WTC11 (cell line): Measurements from ENCODE around the gene HS3ST4. TPM values are rescaled to one million over a fixed set of nuclear protein-coding genes. Genes with fewer than 3 reads are reported as not detected.

Experiments used
- ATAC-seq: fragments of 200-7000 bp; cut with Tn5 transposase; 2 replicates; pipeline ENCODE4 v1.10.0; 2021; ENCODE audit warnings: mild to moderate bottlenecking, moderate library complexity
- CTCF ChIA-PET: fragments of 300-600 bp; sonication (Branson Sonifier 250); formaldehyde crosslinking; loops from one replicate; lab custom pipeline; 2021; ENCODE audit warnings: antibody characterized with exemption; lab: Charles Lee
- POLR2A ChIA-PET: fragments of 350-600 bp; sonication (Branson Sonifier 250); formaldehyde crosslinking; loops from one replicate; lab custom pipeline; 2021; ENCODE audit warnings: antibody characterized with exemption; lab: Charles Lee
- DNase-seq: peaks from one replicate; pipeline ENCODE4 v3.0.0; 2021; ENCODE audit warnings: low spot score
- H3K27ac Mint-ChIP-seq: 2 replicates; pipeline ENCODE4 v1.8.0; 2021; ENCODE audit warnings: mixed read lengths
- H3K27me3 Mint-ChIP-seq: 2 replicates; pipeline ENCODE4 v1.8.0; 2021; ENCODE audit warnings: low read depth, mild to moderate bottlenecking, moderate library complexity, mixed read lengths
- H3K36me3 Mint-ChIP-seq: 2 replicates; pipeline ENCODE4 v1.8.0; 2021; ENCODE audit warnings: mixed read lengths
- H3K4me1 Mint-ChIP-seq: 2 replicates; pipeline ENCODE4 v1.8.0; 2022; ENCODE audit warnings: mixed read lengths
- H3K4me3 Mint-ChIP-seq: 2 replicates; pipeline ENCODE4 v1.8.0; 2021; ENCODE audit warnings: mild to moderate bottlenecking, moderate library complexity, mixed read lengths
- H3K9me3 Mint-ChIP-seq: 2 replicates; pipeline ENCODE4 v1.8.0; 2021; ENCODE audit warnings: mixed read lengths
- CBFB ChIP-seq: sonication (generic); formaldehyde crosslinking; IDR thresholded peaks from 2 replicates; pipeline ENCODE4 v1.8.1; 2022; ENCODE audit warnings: mild to moderate bottlenecking, low read depth, missing genetic modification reagents
- JUN ChIP-seq: sonication (generic); formaldehyde crosslinking; IDR thresholded peaks from 2 replicates; pipeline ENCODE4 v1.8.0; 2023; ENCODE audit warnings: mild to moderate bottlenecking, missing genetic modification reagents
- MXD4 ChIP-seq: fragments of 250-450 bp; sonication (Bioruptor Pico); IDR thresholded peaks from 2 replicates; pipeline ENCODE4 v1.8.0; 2021; ENCODE audit warnings: mild to moderate bottlenecking, moderate library complexity, borderline replicate concordance
- NFATC4 ChIP-seq: fragments of 250-450 bp; sonication (Bioruptor Pico); IDR thresholded peaks from 2 replicates; pipeline ENCODE4 v1.9.0; 2021; ENCODE audit warnings: mild to moderate bottlenecking
- SMAD4 ChIP-seq: sonication (generic); formaldehyde crosslinking; IDR thresholded peaks from 2 replicates; pipeline ENCODE4 v1.8.0; 2022; ENCODE audit warnings: mild to moderate bottlenecking, missing genetic modification reagents
- SP1 ChIP-seq: sonication (generic); formaldehyde crosslinking; conservative IDR thresholded peaks from 2 replicates; pipeline ENCODE4 v1.8.1; 2022; ENCODE audit warnings: missing genetic modification reagents
- ZNF121 ChIP-seq: sonication (generic); formaldehyde crosslinking; IDR thresholded peaks from 2 replicates; pipeline ENCODE4 v1.8.0; 2023; ENCODE audit warnings: missing genetic modification reagents
- ZNF138 ChIP-seq: sonication (generic); formaldehyde crosslinking; conservative IDR thresholded peaks from 2 replicates; pipeline ENCODE4 v1.8.1; 2022; ENCODE audit warnings: mild to moderate bottlenecking, moderate library complexity, missing genetic modification reagents
- ZNF219 ChIP-seq: sonication (generic); formaldehyde crosslinking; IDR thresholded peaks from 2 replicates; pipeline ENCODE4 v1.8.0; 2023; ENCODE audit warnings: missing genetic modification reagents, mild to moderate bottlenecking, borderline replicate concordance
- ZNF263 ChIP-seq: sonication (generic); formaldehyde crosslinking; IDR thresholded peaks from 2 replicates; pipeline ENCODE4 v1.8.1; 2022; ENCODE audit warnings: low read depth, mild to moderate bottlenecking, moderate library complexity, missing genetic modification reagents
- total RNA-seq: library from RNA; stranded (reverse); gene quantifications from 3 replicates; pipeline ENCODE4 v1.2.3, GENCODE V29; 2021
- TF ChIP-seq, protein P1 (sequence below): sonication (generic); formaldehyde crosslinking; IDR thresholded peaks from 2 replicates; pipeline ENCODE4 v1.8.1; 2023; ENCODE audit warnings: mild to moderate bottlenecking, moderate library complexity, missing genetic modification reagents
- TF ChIP-seq, protein P2 (sequence below): sonication (generic); formaldehyde crosslinking; IDR thresholded peaks from 2 replicates; pipeline ENCODE4 v1.8.1; 2023; ENCODE audit warnings: mild to moderate bottlenecking, missing genetic modification reagents, borderline replicate concordance
- TF ChIP-seq, protein P3 (sequence below): fragments of 250-450 bp; sonication (Bioruptor Pico); IDR thresholded peaks from 2 replicates; pipeline ENCODE4 v1.9.0; 2021; ENCODE audit warnings: mild to moderate bottlenecking, borderline replicate concordance
- TF ChIP-seq, protein P4 (sequence below): sonication (generic); formaldehyde crosslinking; IDR thresholded peaks from 2 replicates; pipeline ENCODE4 v1.8.0; 2022; ENCODE audit warnings: mild to moderate bottlenecking, missing genetic modification reagents
- TF ChIP-seq, protein P5 (sequence below): fragments of 250-450 bp; sonication (Bioruptor Pico); IDR thresholded peaks from 2 replicates; pipeline ENCODE4 v1.8.0; 2021; ENCODE audit warnings: mild to moderate bottlenecking
- TF ChIP-seq, protein P6 (sequence below): fragments of 250-450 bp; sonication (Bioruptor Pico); conservative IDR thresholded peaks from 2 replicates; pipeline ENCODE4 v1.9.0; 2021; ENCODE audit warnings: mild to moderate bottlenecking
- TF ChIP-seq, protein P7 (sequence below): sonication (generic); formaldehyde crosslinking; IDR thresholded peaks from 2 replicates; pipeline ENCODE4 v1.8.1; 2022; ENCODE audit warnings: low read depth, missing genetic modification reagents, borderline replicate concordance
- TF ChIP-seq, protein P8 (sequence below): sonication (generic); formaldehyde crosslinking; IDR thresholded peaks from 2 replicates; pipeline ENCODE4 v1.8.0; 2022; ENCODE audit warnings: mild to moderate bottlenecking, missing genetic modification reagents

Gene HS3ST4
- total RNA-seq, 1 experiment from 2014 or later: 5.4 TPM

DNA sequence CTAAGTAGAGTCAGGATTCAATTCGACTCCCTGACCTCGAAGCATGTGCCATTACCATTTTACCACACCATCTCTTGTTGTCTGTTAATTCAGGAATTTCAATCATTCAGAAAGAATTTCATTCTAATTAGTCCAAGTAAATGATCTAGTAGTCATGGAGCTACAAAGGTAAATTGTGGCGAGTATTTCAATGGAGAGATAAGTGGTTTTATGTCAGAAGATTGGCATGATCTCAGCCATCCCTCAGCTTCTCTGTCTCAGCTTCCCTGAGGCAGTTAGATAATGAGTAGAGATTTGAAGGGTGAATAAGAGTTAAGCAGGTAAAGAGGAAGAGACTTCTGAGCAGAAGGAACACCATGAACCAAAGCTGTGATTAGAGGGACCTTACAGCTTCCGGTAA is 93.6 kb downstream of the HS3ST4 start:
- Mint-ChIP-seq H3K9me3 (peaks cover 12% of the 10 kb centered on the region), H3K36me3 (peaks cover 8% of the 10 kb centered on the region), H3K27ac (no peak overlapping the region), H3K4me3 (no peak overlapping the region), H3K27me3 (no peaks in the 10 kb centered on the region), H3K4me1 (peaks cover 13% of the 10 kb centered on the region)
- DNase-seq: no peak
- ATAC-seq: no peak
- POLR2A ChIA-PET: no interaction called here
- TF ChIP-seq, protein P1, sequence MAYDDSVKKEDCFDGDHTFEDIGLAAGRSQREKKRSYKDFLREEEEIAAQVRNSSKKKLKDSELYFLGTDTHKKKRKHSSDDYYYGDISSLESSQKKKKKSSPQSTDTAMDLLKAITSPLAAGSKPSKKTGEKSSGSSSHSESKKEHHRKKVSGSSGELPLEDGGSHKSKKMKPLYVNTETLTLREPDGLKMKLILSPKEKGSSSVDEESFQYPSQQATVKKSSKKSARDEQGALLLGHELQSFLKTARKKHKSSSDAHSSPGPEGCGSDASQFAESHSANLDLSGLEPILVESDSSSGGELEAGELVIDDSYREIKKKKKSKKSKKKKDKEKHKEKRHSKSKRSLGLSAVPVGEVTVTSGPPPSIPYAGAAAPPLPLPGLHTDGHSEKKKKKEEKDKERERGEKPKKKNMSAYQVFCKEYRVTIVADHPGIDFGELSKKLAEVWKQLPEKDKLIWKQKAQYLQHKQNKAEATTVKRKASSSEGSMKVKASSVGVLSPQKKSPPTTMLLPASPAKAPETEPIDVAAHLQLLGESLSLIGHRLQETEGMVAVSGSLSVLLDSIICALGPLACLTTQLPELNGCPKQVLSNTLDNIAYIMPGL: no peak
- TF ChIP-seq, protein P2, sequence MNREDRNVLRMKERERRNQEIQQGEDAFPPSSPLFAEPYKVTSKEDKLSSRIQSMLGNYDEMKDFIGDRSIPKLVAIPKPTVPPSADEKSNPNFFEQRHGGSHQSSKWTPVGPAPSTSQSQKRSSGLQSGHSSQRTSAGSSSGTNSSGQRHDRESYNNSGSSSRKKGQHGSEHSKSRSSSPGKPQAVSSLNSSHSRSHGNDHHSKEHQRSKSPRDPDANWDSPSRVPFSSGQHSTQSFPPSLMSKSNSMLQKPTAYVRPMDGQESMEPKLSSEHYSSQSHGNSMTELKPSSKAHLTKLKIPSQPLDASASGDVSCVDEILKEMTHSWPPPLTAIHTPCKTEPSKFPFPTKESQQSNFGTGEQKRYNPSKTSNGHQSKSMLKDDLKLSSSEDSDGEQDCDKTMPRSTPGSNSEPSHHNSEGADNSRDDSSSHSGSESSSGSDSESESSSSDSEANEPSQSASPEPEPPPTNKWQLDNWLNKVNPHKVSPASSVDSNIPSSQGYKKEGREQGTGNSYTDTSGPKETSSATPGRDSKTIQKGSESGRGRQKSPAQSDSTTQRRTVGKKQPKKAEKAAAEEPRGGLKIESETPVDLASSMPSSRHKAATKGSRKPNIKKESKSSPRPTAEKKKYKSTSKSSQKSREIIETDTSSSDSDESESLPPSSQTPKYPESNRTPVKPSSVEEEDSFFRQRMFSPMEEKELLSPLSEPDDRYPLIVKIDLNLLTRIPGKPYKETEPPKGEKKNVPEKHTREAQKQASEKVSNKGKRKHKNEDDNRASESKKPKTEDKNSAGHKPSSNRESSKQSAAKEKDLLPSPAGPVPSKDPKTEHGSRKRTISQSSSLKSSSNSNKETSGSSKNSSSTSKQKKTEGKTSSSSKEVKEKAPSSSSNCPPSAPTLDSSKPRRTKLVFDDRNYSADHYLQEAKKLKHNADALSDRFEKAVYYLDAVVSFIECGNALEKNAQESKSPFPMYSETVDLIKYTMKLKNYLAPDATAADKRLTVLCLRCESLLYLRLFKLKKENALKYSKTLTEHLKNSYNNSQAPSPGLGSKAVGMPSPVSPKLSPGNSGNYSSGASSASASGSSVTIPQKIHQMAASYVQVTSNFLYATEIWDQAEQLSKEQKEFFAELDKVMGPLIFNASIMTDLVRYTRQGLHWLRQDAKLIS (CRISPR knock-in tag): no peak
- TF ChIP-seq, protein P3, sequence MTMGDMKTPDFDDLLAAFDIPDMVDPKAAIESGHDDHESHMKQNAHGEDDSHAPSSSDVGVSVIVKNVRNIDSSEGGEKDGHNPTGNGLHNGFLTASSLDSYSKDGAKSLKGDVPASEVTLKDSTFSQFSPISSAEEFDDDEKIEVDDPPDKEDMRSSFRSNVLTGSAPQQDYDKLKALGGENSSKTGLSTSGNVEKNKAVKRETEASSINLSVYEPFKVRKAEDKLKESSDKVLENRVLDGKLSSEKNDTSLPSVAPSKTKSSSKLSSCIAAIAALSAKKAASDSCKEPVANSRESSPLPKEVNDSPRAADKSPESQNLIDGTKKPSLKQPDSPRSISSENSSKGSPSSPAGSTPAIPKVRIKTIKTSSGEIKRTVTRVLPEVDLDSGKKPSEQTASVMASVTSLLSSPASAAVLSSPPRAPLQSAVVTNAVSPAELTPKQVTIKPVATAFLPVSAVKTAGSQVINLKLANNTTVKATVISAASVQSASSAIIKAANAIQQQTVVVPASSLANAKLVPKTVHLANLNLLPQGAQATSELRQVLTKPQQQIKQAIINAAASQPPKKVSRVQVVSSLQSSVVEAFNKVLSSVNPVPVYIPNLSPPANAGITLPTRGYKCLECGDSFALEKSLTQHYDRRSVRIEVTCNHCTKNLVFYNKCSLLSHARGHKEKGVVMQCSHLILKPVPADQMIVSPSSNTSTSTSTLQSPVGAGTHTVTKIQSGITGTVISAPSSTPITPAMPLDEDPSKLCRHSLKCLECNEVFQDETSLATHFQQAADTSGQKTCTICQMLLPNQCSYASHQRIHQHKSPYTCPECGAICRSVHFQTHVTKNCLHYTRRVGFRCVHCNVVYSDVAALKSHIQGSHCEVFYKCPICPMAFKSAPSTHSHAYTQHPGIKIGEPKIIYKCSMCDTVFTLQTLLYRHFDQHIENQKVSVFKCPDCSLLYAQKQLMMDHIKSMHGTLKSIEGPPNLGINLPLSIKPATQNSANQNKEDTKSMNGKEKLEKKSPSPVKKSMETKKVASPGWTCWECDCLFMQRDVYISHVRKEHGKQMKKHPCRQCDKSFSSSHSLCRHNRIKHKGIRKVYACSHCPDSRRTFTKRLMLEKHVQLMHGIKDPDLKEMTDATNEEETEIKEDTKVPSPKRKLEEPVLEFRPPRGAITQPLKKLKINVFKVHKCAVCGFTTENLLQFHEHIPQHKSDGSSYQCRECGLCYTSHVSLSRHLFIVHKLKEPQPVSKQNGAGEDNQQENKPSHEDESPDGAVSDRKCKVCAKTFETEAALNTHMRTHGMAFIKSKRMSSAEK: no peak
- TF ChIP-seq SMAD4 (CRISPR knock-in tag): no peak
- TF ChIP-seq ZNF263: no peak
- no peak for TF ChIP-seq ZNF219 (CRISPR knock-in tag)
- TF ChIP-seq, protein P4, sequence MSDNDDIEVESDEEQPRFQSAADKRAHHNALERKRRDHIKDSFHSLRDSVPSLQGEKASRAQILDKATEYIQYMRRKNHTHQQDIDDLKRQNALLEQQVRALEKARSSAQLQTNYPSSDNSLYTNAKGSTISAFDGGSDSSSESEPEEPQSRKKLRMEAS (CRISPR knock-in tag): no peak
- TF ChIP-seq, protein P5, sequence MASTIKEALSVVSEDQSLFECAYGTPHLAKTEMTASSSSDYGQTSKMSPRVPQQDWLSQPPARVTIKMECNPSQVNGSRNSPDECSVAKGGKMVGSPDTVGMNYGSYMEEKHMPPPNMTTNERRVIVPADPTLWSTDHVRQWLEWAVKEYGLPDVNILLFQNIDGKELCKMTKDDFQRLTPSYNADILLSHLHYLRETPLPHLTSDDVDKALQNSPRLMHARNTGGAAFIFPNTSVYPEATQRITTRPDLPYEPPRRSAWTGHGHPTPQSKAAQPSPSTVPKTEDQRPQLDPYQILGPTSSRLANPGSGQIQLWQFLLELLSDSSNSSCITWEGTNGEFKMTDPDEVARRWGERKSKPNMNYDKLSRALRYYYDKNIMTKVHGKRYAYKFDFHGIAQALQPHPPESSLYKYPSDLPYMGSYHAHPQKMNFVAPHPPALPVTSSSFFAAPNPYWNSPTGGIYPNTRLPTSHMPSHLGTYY: no peak
- TF ChIP-seq MXD4 (CRISPR knock-in tag): no peak
- no peak for TF ChIP-seq JUN (CRISPR knock-in tag)
- TF ChIP-seq, protein P6, sequence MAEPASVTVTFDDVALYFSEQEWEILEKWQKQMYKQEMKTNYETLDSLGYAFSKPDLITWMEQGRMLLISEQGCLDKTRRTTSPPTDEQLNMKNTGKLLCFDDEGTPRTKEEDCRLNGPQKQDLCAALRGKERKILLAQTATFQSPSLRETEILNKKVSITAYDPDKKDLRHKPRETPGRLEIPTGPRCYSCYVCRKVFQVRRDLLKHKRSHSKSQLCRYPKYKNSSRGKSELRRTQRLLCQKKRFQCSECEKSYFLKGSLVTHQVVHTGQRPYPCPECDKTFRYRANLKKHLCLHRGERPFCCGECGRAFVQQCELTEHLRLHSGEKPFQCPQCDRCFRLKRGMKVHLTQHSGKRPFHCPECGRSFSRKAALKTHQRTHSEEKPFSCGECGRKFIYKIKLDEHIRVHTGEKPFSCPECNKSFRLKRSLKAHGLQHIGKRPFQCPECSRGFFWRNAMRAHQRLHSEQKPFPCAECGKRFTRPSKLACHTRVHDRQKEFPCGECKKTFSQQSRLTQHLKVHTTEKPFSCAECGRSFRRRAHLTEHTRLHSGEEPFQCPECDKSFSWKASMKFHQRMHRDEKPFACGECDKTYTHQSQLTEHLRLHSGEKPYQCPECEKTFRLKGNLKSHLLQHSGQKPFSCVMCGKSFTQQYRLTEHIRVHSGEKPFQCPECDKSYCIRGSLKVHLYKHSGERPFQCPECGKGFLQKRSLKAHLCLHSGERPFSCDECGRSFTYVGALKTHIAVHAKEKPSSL (CRISPR knock-in tag): no peak
- TF ChIP-seq ZNF138 (CRISPR knock-in tag): no peak
- TF ChIP-seq, protein P7, sequence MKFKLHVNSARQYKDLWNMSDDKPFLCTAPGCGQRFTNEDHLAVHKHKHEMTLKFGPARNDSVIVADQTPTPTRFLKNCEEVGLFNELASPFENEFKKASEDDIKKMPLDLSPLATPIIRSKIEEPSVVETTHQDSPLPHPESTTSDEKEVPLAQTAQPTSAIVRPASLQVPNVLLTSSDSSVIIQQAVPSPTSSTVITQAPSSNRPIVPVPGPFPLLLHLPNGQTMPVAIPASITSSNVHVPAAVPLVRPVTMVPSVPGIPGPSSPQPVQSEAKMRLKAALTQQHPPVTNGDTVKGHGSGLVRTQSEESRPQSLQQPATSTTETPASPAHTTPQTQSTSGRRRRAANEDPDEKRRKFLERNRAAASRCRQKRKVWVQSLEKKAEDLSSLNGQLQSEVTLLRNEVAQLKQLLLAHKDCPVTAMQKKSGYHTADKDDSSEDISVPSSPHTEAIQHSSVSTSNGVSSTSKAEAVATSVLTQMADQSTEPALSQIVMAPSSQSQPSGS (CRISPR knock-in tag): no peak
- no peak for TF ChIP-seq SP1 (CRISPR knock-in tag)
- no peak for TF ChIP-seq ZNF121 (CRISPR knock-in tag)
- TF ChIP-seq, protein P8, sequence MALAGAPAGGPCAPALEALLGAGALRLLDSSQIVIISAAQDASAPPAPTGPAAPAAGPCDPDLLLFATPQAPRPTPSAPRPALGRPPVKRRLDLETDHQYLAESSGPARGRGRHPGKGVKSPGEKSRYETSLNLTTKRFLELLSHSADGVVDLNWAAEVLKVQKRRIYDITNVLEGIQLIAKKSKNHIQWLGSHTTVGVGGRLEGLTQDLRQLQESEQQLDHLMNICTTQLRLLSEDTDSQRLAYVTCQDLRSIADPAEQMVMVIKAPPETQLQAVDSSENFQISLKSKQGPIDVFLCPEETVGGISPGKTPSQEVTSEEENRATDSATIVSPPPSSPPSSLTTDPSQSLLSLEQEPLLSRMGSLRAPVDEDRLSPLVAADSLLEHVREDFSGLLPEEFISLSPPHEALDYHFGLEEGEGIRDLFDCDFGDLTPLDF (CRISPR knock-in tag): no peak
- no peak for TF ChIP-seq CBFB (CRISPR knock-in tag)
- no peak for TF ChIP-seq NFATC4 (CRISPR knock-in tag)
- CTCF ChIA-PET: no interaction called here
